Dedifferentiated amniotic fluid mesenchymal stem cell (primary cell): ENCODE data around the gene RNPS1.

Source experiments
- DNase-seq: peaks from one replicate; pipeline ENCODE4 v3.0.0-alpha.2; 2016; ENCODE audit errors: extremely low spot score

The RNPS1 gene

DNA sequence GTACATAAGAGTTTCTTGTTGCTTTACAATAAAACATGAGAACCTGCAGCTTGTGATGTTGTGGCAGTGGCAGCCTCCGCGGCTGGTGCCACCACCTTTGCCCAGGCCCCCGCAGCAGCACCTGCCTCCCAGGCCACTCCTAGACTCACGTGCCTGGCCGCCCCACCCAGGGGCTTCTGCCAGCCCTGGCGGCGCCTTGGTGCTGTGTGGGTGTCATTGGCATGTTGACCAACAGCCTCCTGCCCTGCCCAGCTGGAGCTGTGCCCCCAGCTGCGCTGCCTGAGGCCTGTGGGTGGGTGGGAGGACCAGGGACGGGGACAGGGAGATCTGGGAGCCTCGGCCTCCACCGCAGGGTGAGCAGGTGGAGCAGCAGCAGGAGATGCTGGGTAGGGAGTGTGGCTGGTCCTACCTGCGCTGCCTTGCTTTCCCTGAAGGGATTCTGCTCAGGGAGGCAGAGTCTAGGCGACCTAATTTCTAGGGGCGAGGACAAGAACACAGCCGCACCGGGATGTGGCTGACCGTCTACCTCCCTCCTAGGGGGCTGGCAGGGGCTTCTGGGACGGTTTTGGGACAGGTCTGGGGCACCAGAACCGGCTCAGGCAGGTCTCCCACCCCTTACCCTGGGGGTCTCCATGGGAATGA lies 32.1 kb downstream of the RNPS1 start:
- no peak for DNase-seq

GRCh38 chr16:2235234-2235651 lies 32.7 kb downstream of the RNPS1 start:
- DNase-seq: no peak

- DNase-seq: no peak
Observed at GRCh38 chr16:2234813-2235170, 33.1 kb downstream of the RNPS1 start.

DNA sequence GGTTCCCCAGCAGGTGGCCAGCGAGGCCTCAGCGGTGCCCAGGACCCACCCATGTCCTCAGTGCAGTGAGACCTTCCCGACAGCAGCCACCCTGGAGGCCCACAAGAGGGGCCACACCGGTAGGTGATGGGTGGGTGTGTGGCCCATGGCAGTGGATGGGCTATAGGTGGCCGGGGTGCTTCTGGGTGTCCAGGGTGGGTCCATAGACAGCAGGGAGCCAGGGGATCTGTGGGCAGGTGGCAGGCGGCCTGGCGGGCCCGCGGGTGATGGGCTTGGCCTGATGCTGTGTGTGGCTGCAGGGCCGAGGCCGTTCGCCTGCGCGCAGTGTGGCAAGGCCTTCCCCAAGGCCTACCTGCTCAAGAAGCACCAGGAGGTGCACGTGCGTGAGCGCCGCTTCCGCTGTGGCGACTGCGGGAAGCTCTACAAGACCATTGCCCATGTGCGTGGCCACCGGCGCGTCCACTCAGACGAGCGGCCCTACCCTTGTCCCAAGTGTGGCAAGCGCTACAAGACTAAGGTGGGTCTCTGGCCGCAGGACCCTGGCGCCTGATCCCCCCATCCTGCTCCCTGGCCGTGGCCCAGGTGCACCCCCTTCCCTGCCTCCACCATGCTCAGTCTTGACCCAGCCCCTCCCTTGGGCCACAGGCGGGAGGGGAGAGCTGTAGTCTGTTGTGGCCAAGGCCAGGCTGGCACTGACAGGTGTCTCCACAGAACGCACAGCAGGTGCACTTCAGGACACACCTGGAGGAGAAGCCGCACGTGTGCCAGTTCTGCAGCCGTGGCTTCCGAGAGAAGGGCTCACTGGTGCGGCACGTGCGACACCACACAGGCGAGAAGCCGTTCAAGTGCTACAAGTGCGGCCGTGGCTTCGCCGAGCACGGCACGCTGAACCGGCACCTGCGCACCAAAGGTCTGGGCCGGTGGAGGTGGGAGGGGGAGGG lies 33.8 kb downstream of the RNPS1 start:
- DNase-seq: no peak

DNA sequence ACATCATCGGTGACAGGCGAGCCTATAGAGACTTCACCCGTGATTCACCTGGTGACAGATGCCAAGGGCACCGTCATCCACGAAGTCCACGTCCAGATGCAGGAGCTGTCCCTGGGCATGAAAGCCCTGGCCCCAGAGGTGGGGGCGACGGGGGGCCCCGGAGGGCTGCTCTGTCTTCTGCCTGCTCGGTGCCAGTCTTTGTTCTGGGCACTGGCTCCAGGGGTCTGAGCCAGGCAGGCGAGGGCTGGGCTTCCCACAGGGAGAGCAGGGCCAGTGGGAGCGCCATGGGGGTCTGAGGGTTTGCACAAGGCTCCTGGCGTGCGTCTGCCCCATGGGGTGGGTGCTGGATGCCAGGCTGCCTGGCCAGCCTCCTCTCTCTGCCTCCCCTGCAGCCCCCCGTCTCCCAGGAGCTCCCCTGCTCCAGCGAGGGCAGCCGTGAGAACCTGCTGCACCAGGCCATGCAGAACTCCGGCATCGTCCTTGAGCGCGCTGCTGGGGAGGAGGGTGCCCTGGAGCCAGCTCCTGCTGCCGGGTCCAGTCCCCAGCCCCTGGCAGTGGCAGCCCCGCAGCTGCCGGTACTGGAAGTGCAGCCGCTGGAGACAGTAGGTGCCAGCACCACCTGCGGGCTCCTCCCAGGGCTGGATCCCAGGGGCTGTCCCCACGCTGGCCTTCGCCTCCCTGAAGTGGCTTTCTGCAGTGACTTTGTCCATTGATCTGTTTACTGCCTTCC lies 34.7 kb downstream of the RNPS1 start:
- DNase-seq: no peak

DNA sequence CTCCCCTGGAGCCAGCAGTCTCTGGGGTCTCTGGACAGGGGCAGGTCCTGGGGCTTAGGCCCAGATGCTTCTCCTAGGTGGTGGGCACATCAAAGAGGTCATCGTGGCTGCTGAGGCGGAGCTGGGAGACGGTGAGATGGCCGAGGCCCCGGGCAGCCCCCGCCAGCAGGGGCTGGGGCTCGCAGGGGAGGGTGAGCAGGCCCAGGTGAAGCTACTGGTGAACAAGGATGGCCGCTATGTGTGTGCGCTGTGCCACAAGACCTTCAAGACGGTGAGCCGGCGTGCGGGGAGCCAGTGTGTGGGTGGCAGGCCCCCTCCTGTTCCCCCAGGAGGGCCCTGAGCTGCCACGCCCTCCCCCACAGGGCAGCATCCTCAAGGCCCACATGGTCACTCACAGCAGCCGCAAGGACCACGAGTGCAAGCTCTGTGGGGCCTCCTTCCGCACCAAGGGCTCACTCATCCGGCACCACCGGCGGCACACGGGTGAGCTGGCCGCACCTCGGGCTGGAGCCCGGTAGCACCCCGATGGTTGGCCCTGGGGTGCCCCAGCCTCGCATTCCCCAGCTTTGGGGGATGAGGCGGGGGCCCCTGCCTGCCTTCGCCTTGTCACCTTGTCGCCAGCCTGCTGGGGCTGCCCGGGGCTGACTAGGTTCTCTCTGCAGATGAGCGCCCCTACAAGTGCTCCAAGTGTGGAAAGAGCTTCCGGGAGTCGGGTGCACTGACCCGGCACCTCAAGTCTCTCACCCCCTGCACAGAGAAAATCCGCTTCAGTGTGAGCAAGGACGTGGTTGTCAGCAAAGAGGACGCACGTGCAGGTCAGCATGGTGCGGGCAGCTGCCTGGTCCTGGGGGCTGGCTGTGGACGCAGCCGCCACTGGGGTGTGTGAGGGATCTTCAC lies 35.6 kb downstream of the RNPS1 start:
- DNase-seq: no peak

DNA sequence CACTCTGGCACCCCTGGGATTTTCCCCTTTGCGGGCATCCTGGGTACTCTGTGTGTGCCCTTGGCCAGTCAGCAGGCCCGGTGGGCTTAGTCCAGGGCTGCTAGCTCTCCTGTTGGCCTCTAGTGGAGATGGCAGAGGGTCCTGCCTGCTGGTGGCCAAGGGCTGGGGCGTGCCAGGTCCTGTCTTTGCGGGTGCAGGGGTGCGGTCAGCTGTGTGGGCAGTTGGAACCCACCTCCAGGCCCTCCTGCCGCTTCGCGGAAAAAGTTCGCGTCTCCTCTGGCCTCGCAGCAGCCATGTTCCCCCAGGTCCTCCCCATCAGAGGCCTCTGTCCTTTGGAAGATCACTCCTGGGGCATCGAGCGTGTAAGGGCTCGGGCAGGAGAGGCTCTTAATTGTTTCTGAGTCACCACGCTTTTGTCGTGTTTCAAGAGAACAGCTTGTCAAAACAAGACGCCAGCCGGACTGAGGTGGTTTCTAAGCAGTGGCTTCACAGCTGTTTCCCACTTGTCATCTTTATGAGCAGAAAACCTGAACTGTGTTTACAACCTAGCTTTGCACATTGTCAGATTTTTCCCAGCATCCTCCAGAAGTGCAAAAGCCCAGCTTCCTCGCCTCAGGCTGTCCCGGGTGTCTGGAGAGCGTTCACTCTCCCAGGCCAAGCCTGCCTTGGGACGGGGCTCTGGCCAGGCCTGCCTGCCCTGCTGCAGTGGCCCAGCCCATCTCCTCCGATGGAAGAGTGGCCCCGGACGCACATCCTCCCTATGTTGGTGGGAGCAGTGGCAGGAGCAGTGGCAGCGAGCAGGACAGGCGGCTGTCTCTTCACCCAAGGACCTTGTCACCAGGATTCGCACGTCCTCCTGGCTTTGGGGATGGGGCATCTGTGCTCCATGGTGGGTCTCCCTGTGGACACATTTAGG lies 36.7 kb downstream of the RNPS1 start:
- DNase-seq: no peak

DNA sequence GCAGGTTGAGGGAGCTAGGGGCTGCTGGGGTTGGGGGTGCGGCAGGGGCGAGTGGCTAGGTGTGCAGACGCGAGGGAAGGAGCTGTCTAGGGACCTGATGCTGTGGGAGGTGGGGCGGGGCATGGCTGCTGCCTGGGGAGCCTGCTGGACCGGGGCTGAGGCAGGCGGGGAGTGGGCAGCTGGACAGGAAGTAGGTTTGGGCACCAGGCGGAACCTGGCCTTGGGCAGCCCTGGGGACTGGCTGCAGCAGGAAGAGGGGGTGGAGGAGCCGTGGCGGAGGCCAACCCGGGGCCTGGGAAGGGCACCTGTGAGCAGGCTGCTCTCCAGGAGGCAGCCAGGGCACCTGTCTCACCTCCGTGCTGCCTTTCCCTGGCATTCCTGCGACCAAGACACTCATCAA lies 37.5 kb downstream of the RNPS1 start:
- no peak for DNase-seq

- DNase-seq: no peak
Observed at GRCh38 chr16:2229632-2230250, 38.2 kb downstream of the RNPS1 start.

DNA sequence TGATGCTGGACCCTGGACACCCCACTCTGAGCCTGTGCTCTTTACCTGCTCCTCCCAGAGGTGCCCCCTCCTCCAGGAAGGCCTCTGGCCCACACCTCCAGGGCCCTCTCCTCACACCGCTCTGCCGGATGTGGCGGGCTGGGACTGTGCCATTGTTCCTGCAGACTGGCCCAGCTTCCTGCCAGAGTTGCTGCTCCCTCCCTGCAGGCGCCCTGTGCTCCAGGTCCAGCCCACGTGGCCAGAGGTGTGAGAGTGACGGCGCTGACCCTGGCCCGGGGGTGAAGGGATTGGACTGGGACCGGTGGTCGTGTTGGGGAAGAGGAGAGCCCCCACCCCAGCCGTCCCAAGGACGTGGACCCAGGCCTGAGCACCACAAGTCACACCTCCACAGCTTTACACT lies 38.8 kb downstream of the RNPS1 start:
- DNase-seq: no peak

DNA sequence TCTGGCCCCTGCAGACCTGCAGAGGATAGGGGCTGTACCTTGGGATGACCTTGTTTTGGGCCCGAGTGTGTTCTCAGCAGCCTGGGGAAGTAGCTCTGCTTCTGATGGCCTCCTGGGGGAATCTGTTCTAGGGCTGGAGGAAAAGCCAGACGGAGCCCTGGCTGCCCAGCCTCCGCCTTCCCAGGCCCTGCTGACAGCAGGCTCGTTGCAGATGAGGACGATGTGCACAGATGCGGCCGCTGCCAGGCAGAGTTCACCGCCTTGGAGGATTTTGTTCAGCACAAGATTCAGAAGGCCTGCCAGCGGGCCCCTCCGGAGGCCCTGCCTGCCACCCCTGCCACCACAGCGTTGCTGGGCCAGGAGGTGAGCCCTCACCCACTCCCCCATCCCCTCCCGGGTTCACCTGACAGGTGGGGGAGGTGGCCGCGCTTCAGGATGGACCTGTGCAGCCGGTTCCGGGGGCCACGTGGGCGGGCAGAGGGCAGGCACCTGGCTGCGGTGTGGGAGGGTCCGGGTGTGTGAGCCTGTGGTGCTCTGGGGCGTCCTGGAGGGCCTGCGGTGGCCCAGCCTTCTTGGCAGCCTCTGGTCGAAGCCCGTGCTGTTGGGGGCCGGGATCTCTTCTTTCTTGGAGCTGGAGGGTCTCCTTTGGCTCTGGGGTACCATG lies 39.6 kb downstream of the RNPS1 start:
- no peak for DNase-seq

- DNase-seq: no peak
Observed at GRCh38 chr16:2226918-2227317, 41.0 kb downstream of the RNPS1 start.

- no peak for DNase-seq
Observed at GRCh38 chr16:2226245-2226793, 41.6 kb downstream of the RNPS1 start.

- peak; percentile 31 for DNase-seq
Observed at GRCh38 chr16:2223942-2224486, 43.9 kb downstream of the RNPS1 start.

DNA sequence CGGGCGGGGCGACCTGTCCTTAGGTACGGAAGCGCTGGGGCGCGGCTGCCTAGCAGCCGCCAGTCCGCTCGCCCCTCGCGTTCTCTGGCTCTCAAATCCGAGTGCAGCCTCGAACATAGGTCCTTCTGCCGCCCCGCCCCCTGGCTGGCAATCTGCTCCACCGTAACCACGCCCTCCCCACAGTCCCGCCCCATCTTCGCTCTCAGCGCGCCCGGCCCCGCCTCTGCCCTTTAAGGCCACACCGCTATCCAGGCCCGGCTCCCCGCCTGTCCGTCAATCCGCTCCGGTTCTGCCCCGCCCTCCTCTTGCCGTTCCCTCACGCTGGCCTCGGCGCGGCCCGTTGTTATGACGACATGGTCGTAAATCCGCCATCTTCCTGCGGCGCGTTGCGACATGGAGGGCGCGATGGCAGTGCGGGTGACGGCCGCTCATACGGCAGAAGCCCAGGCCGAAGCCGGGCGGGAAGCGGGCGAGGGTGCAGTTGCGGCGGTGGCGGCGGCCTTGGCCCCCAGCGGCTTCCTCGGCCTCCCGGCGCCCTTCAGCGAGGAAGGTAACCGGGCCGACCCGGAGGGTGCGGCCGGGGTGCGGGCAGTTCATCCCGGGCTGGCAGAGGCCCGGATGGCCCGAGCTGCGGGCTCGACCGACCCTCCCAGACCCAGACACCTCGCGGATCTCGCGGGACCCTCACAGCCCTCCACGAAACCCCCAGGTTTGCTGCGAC lies 44.5 kb downstream of the RNPS1 start, which contains the start of gene E4F1:
Gene E4F1 (plus strand): TSS at position 371 of the 721 bp plus-strand sequence. CDS start 23 bp downstream, at position 394.
- peak; percentile 99 for DNase-seq

DNA sequence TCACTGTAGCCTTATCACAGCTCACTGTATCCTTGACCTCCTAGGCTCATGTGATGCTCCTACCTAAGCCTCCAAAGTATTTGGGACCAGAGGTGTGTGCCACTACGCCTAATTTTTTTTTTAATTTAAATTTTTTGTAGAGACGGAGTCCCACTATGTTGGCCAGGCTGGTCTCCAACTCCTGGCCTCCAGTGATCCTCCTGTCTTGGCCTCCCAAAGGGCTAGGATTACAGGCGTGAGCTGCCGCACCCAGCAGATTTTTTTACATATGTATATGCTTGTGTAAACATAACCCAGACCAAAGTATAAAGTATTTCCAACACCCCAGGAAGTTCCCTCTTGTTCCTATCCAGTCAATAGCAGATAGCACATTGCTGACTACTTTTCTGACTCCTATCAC lies 51.6 kb downstream of the RNPS1 start:
- DNase-seq: no peak

GRCh38 chr16:2214719-2214968 lies 53.3 kb downstream of the RNPS1 start, which contains the start of gene PGP:
PGP (minus strand) TSS chr16:2214840; CDS start chr16:2214777, 63 bp downstream.
- DNase-seq: no peak
